Activated gamma-delta T cell treated with anti-CD3 and anti-CD28 coated beads, Interleukin-2, amount 50 U/mL, for 16 hours (primary cell): Measurements from ENCODE around the gene CTSW.
A peak's percentile ranks its signal among the peaks of the same experiment; 100 is the strongest.

ENCODE experiments used
- DNase-seq: peaks from one replicate; pipeline ENCODE4 v3.0.0-alpha.2; 2020; ENCODE audit warnings: low read depth

The CTSW gene

GRCh38 chr11:65903068-65903481 is 23.4 kb downstream of the CTSW start:
- no peak for DNase-seq

GRCh38 chr11:65903715-65904114 is 24.1 kb downstream of the CTSW start:
- DNase-seq = no peak

GRCh38 chr11:65906602-65907001 is 27.0 kb downstream of the CTSW start:
- no peak for DNase-seq

GRCh38 chr11:65907878-65908277 is 28.2 kb downstream of the CTSW start:
- DNase-seq = no peak

GRCh38 chr11:65911682-65912568 is 32.3 kb downstream of the CTSW start:
- DNase-seq = no peak

GRCh38 chr11:65912845-65913244 is 33.2 kb downstream of the CTSW start:
- no peak for DNase-seq

GRCh38 chr11:65915101-65915820 is 35.6 kb downstream of the CTSW start:
- no peak for DNase-seq

GRCh38 chr11:65915821-65916251 is 36.2 kb downstream of the CTSW start:
- DNase-seq = no peak

GRCh38 chr11:65916391-65916790 is 36.8 kb downstream of the CTSW start:
- DNase-seq = no peak

GRCh38 chr11:65917077-65917433 is 37.4 kb downstream of the CTSW start:
- DNase-seq = no peak

GRCh38 chr11:65917434-65918210 is 38.0 kb downstream of the CTSW start:
- DNase-seq = no peak

- no peak for DNase-seq
These were observed 38.8 kb downstream of the CTSW start, which contains the start of gene C11orf68 for GRCh38 chr11:65918211-65919140. Gene C11orf68 (minus strand): TSS chr11:65919062. CDS start chr11:65919031, 31 bp downstream.

- DNase-seq = peak; percentile 99
These were observed 39.5 kb downstream of the CTSW start, which contains the start of gene DRAP1 for GRCh38 chr11:65919141-65919572. Gene DRAP1 (plus strand): TSS chr11:65919426. CDS start chr11:65919502, 76 bp downstream.

GRCh38 chr11:65919573-65920371 is 40.1 kb downstream of the CTSW start:
- DNase-seq = peak; percentile 44

- DNase-seq = no peak
These were observed 40.8 kb downstream of the CTSW start for GRCh38 chr11:65920372-65920802.

- DNase-seq = no peak
These were observed 41.5 kb downstream of the CTSW start for GRCh38 chr11:65921033-65921555.

- no peak for DNase-seq
These were observed 42.2 kb downstream of the CTSW start for GRCh38 chr11:65921876-65922275.

- no peak for DNase-seq
These were observed 42.9 kb downstream of the CTSW start for GRCh38 chr11:65922565-65922964.

- DNase-seq = no peak
These were observed 45.8 kb downstream of the CTSW start for GRCh38 chr11:65925397-65925796.

- DNase-seq = peak; percentile 71
These were observed 48.3 kb downstream of the CTSW start for GRCh38 chr11:65927904-65928397.
